Measurements from ENCODE around the gene ACSS3. TPM values are rescaled to one million over a fixed set of nuclear protein-coding genes. Genes with fewer than 3 reads are reported as not detected.

ACSS3 gene
- total and polyA plus RNA-seq, 2 donors (not counting 3 experiments of a cell fraction or from before 2014, with no cell fraction given) = 0.12 to 0.86 TPM

GRCh38 chr12:81150382-81150781 lies 72.5 kb downstream of the ACSS3 start:
- no peak overlapping the region for H3K27ac ChIP-seq (ENCODE audit: insufficient read depth, low read depth, low read length)
- no peak for DNase-seq (ENCODE audit: low read depth, low spot score)
- TF ChIP-seq FOS (IDR thresholded peaks at IDR 0.05; ENCODE audit: borderline replicate concordance, insufficient read depth, low read length) (no peak), POLR2A (IDR thresholded peaks at IDR 0.05; ENCODE audit: low read depth, low read length) (no peak), JUN (IDR thresholded peaks at IDR 0.05; ENCODE audit: borderline replicate concordance, insufficient read depth, insufficient read length, low read depth) (no peak), EZH2 (IDR thresholded peaks at IDR 0.05; ENCODE audit: borderline replicate concordance, low read depth, low read length, severe bottlenecking) (no peak), POLR2AphosphoS5 (IDR thresholded peaks at IDR 0.05; ENCODE audit: insufficient read depth, low read depth, low read length) (no peak), GATA2 (IDR thresholded peaks at IDR 0.05; ENCODE audit: insufficient read depth, insufficient read length, low read depth, low read length) (no peak), MYC (IDR thresholded peaks at IDR 0.05; ENCODE audit: low read depth, low read length) (no peak)
- TF ChIP-seq, protein P1, sequence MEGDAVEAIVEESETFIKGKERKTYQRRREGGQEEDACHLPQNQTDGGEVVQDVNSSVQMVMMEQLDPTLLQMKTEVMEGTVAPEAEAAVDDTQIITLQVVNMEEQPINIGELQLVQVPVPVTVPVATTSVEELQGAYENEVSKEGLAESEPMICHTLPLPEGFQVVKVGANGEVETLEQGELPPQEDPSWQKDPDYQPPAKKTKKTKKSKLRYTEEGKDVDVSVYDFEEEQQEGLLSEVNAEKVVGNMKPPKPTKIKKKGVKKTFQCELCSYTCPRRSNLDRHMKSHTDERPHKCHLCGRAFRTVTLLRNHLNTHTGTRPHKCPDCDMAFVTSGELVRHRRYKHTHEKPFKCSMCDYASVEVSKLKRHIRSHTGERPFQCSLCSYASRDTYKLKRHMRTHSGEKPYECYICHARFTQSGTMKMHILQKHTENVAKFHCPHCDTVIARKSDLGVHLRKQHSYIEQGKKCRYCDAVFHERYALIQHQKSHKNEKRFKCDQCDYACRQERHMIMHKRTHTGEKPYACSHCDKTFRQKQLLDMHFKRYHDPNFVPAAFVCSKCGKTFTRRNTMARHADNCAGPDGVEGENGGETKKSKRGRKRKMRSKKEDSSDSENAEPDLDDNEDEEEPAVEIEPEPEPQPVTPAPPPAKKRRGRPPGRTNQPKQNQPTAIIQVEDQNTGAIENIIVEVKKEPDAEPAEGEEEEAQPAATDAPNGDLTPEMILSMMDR (IDR thresholded peaks at IDR 0.05; ENCODE audit: extremely low read depth in 1 of 2, insufficient read depth in 1 of 2, low read depth in 1 of 2, low read length in 2 of 2) = no peak
- TF ChIP-seq, protein P2, sequence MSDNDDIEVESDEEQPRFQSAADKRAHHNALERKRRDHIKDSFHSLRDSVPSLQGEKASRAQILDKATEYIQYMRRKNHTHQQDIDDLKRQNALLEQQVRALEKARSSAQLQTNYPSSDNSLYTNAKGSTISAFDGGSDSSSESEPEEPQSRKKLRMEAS (IDR thresholded peaks at IDR 0.05; ENCODE audit: insufficient read depth, insufficient read length) = no peak
- no peaks in the 10 kb centered on the region for H4K20me1 ChIP-seq (replicated peaks; ENCODE audit: control insufficient read depth, extremely low read depth, insufficient read depth, low read length)
- H3K9ac ChIP-seq (replicated peaks; ENCODE audit: extremely low read depth, insufficient read depth, low read length) = no peak overlapping the region
- H3K4me2 ChIP-seq (ENCODE audit: insufficient read depth, low read length) = no peak overlapping the region
- no peaks in the 10 kb centered on the region for H3K9me3 ChIP-seq (replicated peaks; ENCODE audit: control insufficient read depth, insufficient read depth, low read length)
- H3K36me3 ChIP-seq (ENCODE audit: control insufficient read depth in 2 of 2, extremely low read depth in 1 of 2, insufficient read depth in 2 of 2, low read length in 2 of 2) = no peaks in the 10 kb centered on the region
- no peaks in the 10 kb centered on the region for H3K9me1 ChIP-seq (replicated peaks; ENCODE audit: control insufficient read depth, extremely low read depth, insufficient read depth, low read length)
- FAIRE-seq = no peak
- intact Hi-C loops (cut with micrococcal nuclease) (no loop called here), dilution Hi-C loops (cut with MboI; ENCODE audit: extremely low pct_ligation_motif_present, low sequenced_read_pairs) (no loop called here)
- POLR2A ChIA-PET = no interaction called here
- CTCF ChIA-PET = interaction anchor here (1.2 kb wide), 1 partner anchor 21 kb away, joined by 3 read pairs; no protein-coding TSS in a partner anchor
- no peak overlapping the region for H3K4me3 ChIP-seq (replicated peaks in 1 of 3; ENCODE audit: insufficient read depth in 1 of 3, low read depth in 1 of 3, low read length in 3 of 3)
- no peaks in the 10 kb centered on the region for H3K27me3 ChIP-seq (ENCODE audit: control insufficient read depth in 2 of 2, insufficient read depth in 2 of 2, low read length in 2 of 2)
- no peaks in the 10 kb centered on the region for H3K4me1 ChIP-seq (ENCODE audit: control insufficient read depth, extremely low read depth, insufficient read depth, low read length)
- no peak overlapping the region for H2AFZ ChIP-seq (ENCODE audit: low read depth, low read length)
- no peaks in the 10 kb centered on the region for H3K79me2 ChIP-seq (ENCODE audit: control insufficient read depth, insufficient read depth, low read length)
- BruUV-seq (replicated peaks) = no TSS peak

Measured in endothelial cell of umbilical vein (primary cell).